Progenitor cell of endocrine pancreas (in vitro differentiated cells): ENCODE data around the gene CTBP2. TPM values are rescaled to one million over a fixed set of nuclear protein-coding genes. Genes with fewer than 3 reads are reported as not detected.
"Not testable (repeated sequence)": the region's sequence is repeated elsewhere in the genome, so short reads cannot be mapped to it uniquely, and the experiment has no call there.

Experiments used
- DNase-seq: peaks from one replicate; pipeline ENCODE4 v3.0.0; 2021; ENCODE audit warnings: low spot score; ENCODE audit not compliant: unreplicated experiment
- H3K27ac Mint-ChIP-seq: 2 replicates; pipeline ENCODE4 v1.8.0; 2021; ENCODE audit warnings: mild to moderate bottlenecking, moderate library complexity, mixed read lengths
- H3K27me3 Mint-ChIP-seq: 2 replicates; pipeline ENCODE4 v1.8.0; 2021; ENCODE audit warnings: mixed read lengths
- H3K36me3 Mint-ChIP-seq: 2 replicates; pipeline ENCODE4 v1.8.0; 2022; ENCODE audit warnings: mixed read lengths; ENCODE audit not compliant: insufficient read depth
- H3K4me1 Mint-ChIP-seq: 2 replicates; pipeline ENCODE4 v1.8.0; 2021; ENCODE audit warnings: low read depth, mixed read lengths
- H3K4me3 Mint-ChIP-seq: 2 replicates; pipeline ENCODE4 v1.8.0; 2021; ENCODE audit warnings: low read depth, mild to moderate bottlenecking, moderate library complexity, mixed read lengths
- H3K9me3 Mint-ChIP-seq: 2 replicates; pipeline ENCODE4 v1.8.0; 2021; ENCODE audit warnings: low read depth, mixed read lengths
- CTCF ChIP-seq: fragments of 200-600 bp; sonication (generic); IDR thresholded peaks from one replicate; pipeline ENCODE4 v1.5.0; 2021; ENCODE audit warnings: antibody characterized with exemption, mild to moderate bottlenecking; ENCODE audit not compliant: unreplicated experiment
- total RNA-seq: library from RNA; stranded (reverse); gene quantifications from 2 replicates; pipeline ENCODE4 v1.2.1, GENCODE V29; 2021

CTBP2 gene
- total RNA-seq, 1 donor from 2014 or later: 182 TPM

DNA sequence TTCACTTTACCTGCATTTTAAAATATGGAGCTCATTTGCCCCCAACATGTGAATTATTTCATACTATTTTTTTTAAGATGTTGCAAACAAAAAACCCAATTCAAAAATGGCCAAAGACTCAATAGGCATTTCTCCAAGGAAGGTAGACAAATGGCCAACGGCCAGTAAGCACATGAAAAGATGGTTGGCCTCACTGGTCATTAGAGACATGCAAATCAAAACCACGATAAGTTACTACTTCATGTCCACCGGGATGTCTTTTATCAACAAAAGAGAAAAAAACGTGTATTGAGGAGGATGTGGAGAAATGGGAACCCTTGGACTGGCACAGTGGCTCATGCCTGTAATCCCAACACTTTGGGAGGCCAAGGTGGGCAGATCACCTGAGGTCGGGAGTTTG is 3.4 kb upstream of the CTBP2 start:
- Mint-ChIP-seq H3K27me3 (peaks cover 22% of the 10 kb centered on the region), H3K36me3 (no peaks in the 10 kb centered on the region), H3K4me1 (peaks cover 7% of the 10 kb centered on the region), H3K4me3 (no peak overlapping the region), H3K9me3 (no peaks in the 10 kb centered on the region), H3K27ac (no peak overlapping the region)
- DNase-seq: no peak
- TF ChIP-seq CTCF: no peak

GRCh38 chr10:125163312-125163711 is 2.9 kb upstream of the CTBP2 start:
- DNase-seq, H3K36me3 Mint-ChIP-seq, H3K4me1 Mint-ChIP-seq, H3K4me3 Mint-ChIP-seq, H3K27ac Mint-ChIP-seq, H3K9me3 Mint-ChIP-seq: not testable (repeated sequence)
- peaks cover 21% of the 10 kb centered on the region for H3K27me3 Mint-ChIP-seq

DNA sequence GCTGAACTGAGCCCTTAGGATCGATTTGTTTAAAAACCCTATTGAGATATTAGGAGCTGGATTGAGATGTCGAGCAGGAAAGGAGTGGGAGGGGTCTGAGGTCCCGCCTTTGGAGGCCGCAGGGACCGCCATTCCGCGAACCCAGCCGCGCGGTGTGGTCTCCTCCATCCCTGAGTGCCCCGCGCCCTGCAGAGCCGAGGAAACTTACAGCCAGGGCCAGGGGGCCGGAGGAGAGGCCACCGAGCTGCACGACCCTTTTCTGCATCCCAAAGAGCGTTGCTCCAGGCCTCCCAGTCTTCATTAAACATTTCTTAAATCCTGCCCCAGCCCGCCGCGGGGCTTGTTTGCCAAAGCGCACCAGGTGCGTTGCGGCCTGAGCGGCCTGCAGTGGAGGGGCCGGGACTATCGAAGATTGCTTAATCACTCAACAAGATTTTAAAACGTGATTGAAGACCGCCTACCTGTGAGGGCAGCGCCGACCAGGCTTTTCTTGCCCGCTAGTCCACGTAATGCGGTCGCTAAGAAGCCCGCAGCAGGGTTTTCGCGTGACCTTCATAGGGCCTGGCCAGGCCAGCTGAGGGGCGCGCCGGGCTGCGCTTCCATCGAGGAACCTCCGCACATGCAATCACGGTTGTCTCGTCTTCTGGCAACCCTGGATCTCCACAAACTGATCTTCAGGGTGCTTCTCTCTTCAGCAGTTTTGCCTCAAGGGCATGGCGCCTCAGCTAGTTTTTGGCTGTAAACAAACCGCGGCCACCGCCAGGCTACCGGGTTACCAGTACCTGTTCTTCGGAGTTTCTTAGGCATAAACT is 2.0 kb upstream of the CTBP2 start:
- Mint-ChIP-seq H3K27ac (peak overlapping the region; percentile 95), H3K36me3 (peaks cover 4% of the 10 kb centered on the region), H3K4me3 (peak overlapping the region; percentile 76), H3K4me1 (peaks cover 10% of the 10 kb centered on the region), H3K9me3 (no peaks in the 10 kb centered on the region), H3K27me3 (peaks cover 18% of the 10 kb centered on the region)
- TF ChIP-seq CTCF: no peak
- DNase-seq: peak; percentile 29

DNA sequence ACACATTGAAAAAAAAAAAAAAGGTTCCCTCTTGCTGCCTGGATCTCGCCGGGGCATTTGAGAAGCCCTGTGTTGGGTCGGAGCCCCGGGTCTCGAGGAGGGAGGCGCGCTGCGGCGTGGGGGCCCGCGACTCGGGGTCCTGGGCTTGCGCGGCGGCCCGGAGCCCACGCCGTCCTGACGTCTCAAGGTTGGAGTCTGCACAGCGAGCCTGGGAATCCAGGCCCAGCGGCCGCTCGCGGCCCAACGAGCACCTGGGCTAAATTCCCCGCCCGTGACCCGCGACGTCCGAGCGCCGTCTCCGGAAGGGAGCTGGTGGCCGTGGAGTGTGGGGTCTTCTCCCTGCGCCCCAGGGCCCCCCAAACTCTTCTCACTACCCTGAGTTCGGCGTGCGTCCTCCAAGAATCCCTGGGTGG is 1.4 kb upstream of the CTBP2 start:
- peak overlapping the region; percentile 76 for H3K4me3 Mint-ChIP-seq
- no peak for TF ChIP-seq CTCF
- peaks cover 14% of the 10 kb centered on the region for H3K27me3 Mint-ChIP-seq
- H3K4me1 Mint-ChIP-seq: peaks cover 15% of the 10 kb centered on the region
- peak overlapping the region; percentile 95 for H3K27ac Mint-ChIP-seq
- DNase-seq: no peak
- H3K36me3 Mint-ChIP-seq: peaks cover 4% of the 10 kb centered on the region
- H3K9me3 Mint-ChIP-seq: no peaks in the 10 kb centered on the region

- peak; percentile 70 for TF ChIP-seq CTCF
- Mint-ChIP-seq H3K4me1 (peaks cover 20% of the 10 kb centered on the region), H3K36me3 (peaks cover 4% of the 10 kb centered on the region), H3K27me3 (peaks cover 8% of the 10 kb centered on the region), H3K4me3 (peak overlapping the region; percentile 76), H3K9me3 (no peaks in the 10 kb centered on the region), H3K27ac (peak overlapping the region; percentile 95)
- DNase-seq: peak; percentile 82
Measured at GRCh38 chr10:125160856-125161706, 718 bp upstream of the CTBP2 start.
